HG02763 (cell line): ENCODE results near the gene SPTLC2.
"Not testable (repeated sequence)": the region's sequence is repeated elsewhere in the genome, so short reads cannot be mapped to it uniquely, and the experiment has no call there.

ENCODE experiments used
- ATAC-seq: cut with Tn5 transposase; IDR thresholded peaks from one replicate; pipeline ENCODE4 v1.9.1; 2021; ENCODE audit warnings: mild to moderate bottlenecking, moderate library complexity; ENCODE audit not compliant: unreplicated experiment

The SPTLC2 gene

GRCh38 chr14:77554207-77554606 is 62.2 kb downstream of the SPTLC2 start:
- ATAC-seq = peak; percentile 57

GRCh38 chr14:77549451-77549850 is 67.0 kb downstream of the SPTLC2 start:
- no peak for ATAC-seq

- no peak for ATAC-seq
These were observed 68.8 kb downstream of the SPTLC2 start for GRCh38 chr14:77547512-77548180.

GRCh38 chr14:77545171-77545570 is 71.3 kb downstream of the SPTLC2 start:
- ATAC-seq = not testable (repeated sequence)

- ATAC-seq = no peak
These were observed 71.9 kb downstream of the SPTLC2 start for GRCh38 chr14:77544571-77544970.

GRCh38 chr14:77543637-77544334 is 72.7 kb downstream of the SPTLC2 start:
- ATAC-seq = no peak

GRCh38 chr14:77543240-77543551 is 73.2 kb downstream of the SPTLC2 start:
- ATAC-seq = no peak

- ATAC-seq = no peak
These were observed 73.8 kb downstream of the SPTLC2 start for GRCh38 chr14:77542421-77543239.

GRCh38 chr14:77541905-77542304 is 74.5 kb downstream of the SPTLC2 start:
- ATAC-seq = peak; percentile 64

- ATAC-seq = not testable (repeated sequence)
These were observed 79.5 kb downstream of the SPTLC2 start for GRCh38 chr14:77536951-77537350.

GRCh38 chr14:77531071-77531470 is 85.4 kb downstream of the SPTLC2 start:
- no peak for ATAC-seq

- ATAC-seq = no peak
These were observed 86.5 kb downstream of the SPTLC2 start for GRCh38 chr14:77529963-77530362.

- no peak for ATAC-seq
These were observed 87.2 kb downstream of the SPTLC2 start for GRCh38 chr14:77529213-77529612.

GRCh38 chr14:77528701-77529100 is 87.7 kb downstream of the SPTLC2 start:
- ATAC-seq = not testable (repeated sequence)

- ATAC-seq = no peak
These were observed 90.2 kb downstream of the SPTLC2 start for GRCh38 chr14:77526266-77526665.

GRCh38 chr14:77524536-77524935 is 91.9 kb downstream of the SPTLC2 start:
- no peak for ATAC-seq

GRCh38 chr14:77523109-77523508 is 93.3 kb downstream of the SPTLC2 start:
- ATAC-seq = no peak

GRCh38 chr14:77520555-77520954 is 95.9 kb downstream of the SPTLC2 start:
- no peak for ATAC-seq

GRCh38 chr14:77516126-77516525 is 100.3 kb downstream of the SPTLC2 start:
- no peak for ATAC-seq

- ATAC-seq = no peak
These were observed 104.8 kb downstream of the SPTLC2 start for GRCh38 chr14:77511486-77512162.

- ATAC-seq = no peak
These were observed 107.1 kb downstream of the SPTLC2 start for GRCh38 chr14:77509366-77509765.
